NCI-H446 treated with DMSO at 0.1 percent for 48 hours (cell line): ENCODE results near the gene KLF7.
"Not testable (repeated sequence)": the region's sequence is repeated elsewhere in the genome, so short reads cannot be mapped to it uniquely, and the experiment has no call there.

Experiments used
- DNase-seq: peaks from one replicate; lab custom pipeline; 2025; lab: John Stamatoyannopoulos, UW

The KLF7 gene

DNA sequence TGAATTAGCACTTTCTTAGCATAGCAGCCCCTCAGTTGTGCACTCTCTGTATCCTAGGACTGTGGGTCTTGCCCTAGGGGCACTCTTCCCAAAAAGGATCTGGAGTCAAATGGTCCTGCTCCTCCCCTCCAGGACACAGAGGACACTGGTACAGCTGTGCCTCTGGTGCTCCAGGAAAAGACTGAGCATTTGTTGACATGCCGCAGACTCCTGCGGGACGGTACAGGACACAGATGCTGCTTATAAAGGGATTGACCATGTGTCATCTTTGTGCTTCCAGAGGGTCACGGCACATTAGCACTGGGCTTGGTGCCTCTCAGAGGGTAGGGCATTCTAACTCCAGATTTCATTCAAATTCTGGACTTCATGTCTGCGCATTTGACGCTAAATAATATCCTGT lies 110.5 kb downstream of the KLF7 start:
- no peak for DNase-seq

GRCh38 chr2:207054521-207054920 lies 111.2 kb downstream of the KLF7 start:
- no peak for DNase-seq

DNA sequence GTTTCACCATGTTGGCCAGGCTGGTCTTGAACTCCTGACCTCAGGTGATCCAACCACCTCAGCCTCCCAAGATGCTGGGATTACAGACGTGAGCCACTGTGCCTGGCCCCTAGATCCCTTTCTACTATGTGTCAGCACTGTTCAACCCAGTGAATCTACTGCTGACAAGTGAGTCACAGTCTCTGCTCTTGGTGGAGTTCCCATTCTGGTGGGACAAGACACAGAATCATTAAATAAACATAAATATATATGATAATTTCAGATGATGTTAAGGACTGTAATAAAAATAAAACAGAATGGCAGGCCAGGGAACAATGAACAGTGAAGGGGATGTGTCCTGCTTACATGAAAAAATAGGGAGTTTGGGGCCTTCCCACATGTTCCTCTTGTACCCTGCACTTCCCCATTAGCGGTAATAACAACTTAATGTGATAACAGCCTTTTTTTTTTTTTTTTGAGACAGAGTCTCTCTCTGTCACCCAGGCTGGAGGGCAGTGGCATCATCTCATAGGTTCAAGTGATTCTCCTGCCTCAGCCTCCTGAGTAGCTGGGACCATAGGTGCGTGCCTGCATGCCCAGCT lies 114.3 kb downstream of the KLF7 start:
- DNase-seq = no peak

DNA sequence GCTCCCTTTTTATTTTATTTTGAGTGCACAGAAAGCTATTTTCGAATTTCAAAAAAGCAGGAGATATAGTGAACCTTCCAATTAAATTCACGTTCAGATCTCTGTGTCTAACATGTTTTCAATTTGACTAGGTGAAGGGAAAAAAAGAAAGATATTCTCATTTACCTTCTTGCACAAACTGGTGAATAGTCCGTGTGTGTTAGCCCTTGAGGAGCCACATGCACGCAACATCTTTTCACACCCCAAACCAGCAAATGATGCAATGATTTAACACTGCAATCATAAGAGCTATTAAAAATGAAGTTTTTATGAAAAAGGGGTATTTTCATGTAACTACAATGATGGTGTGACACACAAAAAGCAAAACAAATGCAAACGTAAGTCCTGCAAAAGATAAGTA lies 116.6 kb downstream of the KLF7 start:
- DNase-seq = no peak

- DNase-seq = no peak
These were observed 117.3 kb downstream of the KLF7 start for GRCh38 chr2:207048416-207048815.

- no peak for DNase-seq
These were observed 119.0 kb downstream of the KLF7 start for GRCh38 chr2:207046724-207047123.

DNA sequence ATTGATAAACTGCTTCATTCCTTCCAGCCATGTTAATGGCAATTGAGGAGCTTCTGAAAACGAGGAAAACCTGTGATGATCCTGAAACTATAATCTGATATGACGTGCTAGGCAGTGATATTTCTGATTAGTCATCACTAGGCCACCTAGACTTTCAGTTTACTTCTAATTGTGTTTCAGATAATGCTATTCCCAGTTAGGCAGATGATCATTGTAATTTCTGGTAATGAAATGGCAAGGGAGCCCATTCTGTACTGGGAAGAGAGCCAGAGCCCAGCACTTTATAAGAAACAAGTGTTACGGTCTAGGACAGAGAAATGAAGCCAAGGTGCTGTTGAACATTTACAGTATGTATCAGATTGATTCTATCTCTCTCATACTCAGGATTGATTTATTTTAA lies 120.2 kb downstream of the KLF7 start:
- DNase-seq = no peak

DNA sequence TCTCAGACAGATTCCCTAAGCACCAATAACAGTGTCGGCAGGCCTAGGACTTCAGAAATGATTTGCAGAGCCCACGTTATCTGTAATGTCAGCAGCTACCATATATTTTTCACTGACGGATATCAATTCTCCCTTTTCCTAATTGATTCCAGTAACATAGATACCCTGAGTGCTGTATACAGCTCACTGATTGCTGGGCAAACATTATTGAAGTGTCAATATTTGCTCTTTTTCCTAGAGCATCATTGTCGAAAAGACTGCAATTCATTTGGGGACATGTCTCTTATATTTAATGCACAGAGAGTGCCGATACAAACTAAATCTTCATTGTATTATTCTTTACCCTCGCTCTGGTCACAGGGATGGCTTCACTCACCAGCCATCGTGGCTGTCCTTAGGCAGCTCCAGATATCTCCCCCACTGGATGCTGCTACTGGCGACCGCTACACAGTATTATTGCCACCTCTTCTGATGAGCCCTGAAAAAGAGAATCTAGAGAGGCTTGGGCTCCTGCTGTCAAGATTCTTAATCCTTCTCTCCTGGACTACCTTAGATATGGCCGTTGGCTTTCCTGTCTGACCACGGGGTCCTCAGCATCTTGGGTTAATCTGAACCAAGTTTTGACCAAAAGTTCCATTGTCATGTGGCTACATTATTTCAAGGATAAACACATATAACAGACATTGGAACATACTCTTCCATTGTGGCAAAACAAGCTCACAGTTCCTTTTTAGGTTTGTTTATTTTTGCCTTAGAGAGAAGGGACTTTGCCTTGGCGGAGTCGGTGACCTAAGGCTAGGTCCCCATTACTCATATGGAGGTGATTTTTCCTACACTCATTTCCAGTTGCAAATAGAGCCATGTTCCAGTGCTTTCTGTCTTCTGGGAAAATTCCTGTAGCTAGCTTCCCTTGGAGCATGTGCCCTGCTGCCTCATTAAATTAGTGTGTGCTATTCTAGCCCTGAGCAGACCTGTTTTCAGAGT lies 121.1 kb downstream of the KLF7 start:
- DNase-seq = no peak

DNA sequence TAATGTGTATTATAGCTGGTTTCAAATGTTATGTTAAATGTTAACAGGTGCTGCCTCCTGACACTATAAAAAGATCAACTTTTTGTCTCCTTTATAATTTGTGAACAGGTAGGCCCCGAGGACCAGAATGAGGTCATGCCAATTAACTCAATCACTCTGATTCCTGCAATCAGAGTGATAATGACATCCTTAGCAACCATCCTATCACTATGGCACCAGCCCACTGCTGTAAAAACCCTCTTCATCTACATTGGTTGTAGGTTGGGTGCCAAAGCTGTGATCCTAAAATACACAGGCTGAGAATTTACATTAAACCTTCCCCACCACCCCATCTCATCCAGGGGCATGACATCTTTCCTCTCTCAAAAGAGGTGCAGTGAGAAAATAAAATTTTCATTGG lies 122.9 kb downstream of the KLF7 start:
- no peak for DNase-seq

- no peak for DNase-seq
These were observed 123.8 kb downstream of the KLF7 start for GRCh38 chr2:207041786-207042554.

DNA sequence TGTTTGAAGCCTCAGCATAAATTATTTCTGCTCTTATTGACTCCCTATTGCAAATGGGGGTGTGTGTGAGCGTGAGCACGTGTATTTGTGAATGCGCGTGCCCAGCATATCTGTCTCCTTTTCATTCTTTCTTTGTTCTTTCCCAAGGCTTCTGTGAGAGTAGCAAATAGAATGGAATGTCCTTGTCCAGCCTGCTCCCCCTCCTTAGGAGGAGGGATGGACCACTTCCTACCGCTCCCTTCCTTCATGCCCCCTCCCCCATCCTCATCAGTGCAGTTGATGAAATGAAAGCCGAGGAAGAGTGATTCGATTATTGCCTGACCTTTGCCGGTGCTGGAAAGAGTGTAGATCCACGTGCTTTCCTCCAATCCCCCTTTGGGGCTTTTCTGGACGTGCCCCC lies 124.5 kb downstream of the KLF7 start:
- DNase-seq = no peak

- no peak for DNase-seq
These were observed 125.1 kb downstream of the KLF7 start for GRCh38 chr2:207040696-207041095.

GRCh38 chr2:207039225-207039624 lies 126.5 kb downstream of the KLF7 start:
- no peak for DNase-seq

DNA sequence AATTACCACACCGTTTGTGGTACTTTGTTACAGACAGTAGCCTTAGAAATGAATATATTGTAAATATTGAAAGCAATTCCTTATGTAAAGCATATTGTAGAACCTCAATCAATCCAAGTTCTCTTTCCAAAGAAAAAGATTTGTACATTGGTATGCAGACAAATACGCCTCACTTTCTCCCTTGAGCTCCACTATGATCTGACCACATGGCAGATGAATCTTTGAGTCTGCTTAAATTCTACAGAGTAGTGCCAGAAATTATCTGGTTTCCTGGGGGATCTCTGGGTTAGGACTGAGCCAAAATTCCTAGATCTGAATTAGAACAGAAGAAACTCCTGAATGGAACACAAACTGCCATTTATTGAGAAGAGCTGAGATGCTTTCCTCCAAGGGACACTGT lies 127.4 kb downstream of the KLF7 start:
- DNase-seq = no peak

DNA sequence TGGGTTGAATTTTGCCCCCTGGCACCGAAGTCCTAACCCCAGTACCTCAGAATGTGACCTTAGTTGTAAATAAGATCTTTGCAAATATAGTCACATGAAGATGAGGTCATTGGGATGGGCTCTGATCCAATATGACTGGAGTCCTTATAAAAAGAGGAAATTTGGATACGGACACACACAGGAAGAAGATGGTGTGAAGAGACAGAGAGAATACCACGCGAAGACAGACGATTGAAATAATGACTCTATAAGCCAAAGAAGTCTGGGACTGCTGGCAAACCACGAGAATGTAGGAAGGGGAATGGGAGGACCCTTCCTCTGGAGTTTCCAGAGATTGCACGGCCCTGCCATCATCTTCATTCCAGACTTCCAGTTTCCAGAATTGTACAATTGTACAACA lies 127.9 kb downstream of the KLF7 start:
- DNase-seq = no peak

DNA sequence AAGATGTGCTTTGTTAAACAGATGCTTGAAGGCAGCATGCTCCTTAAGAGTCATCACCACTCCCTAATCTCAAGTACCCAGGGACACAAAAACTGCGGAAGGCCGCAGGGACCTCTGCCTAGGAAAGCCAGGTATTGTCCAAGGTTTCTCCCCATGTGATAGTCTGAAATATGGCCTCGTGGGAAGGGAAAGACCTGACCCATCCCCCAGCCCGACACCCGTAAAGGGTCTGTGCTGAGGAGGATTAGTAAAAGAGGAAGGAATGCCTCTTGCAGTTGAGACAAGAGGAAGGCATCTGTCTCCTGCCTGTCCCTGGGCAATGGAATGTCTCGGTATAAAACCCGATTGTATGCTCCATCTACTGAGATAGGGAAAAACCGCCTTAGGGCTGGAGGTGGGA lies 128.7 kb downstream of the KLF7 start:
- DNase-seq = not testable (repeated sequence)

GRCh38 chr2:207035875-207036274 lies 129.9 kb downstream of the KLF7 start:
- DNase-seq = no peak

DNA sequence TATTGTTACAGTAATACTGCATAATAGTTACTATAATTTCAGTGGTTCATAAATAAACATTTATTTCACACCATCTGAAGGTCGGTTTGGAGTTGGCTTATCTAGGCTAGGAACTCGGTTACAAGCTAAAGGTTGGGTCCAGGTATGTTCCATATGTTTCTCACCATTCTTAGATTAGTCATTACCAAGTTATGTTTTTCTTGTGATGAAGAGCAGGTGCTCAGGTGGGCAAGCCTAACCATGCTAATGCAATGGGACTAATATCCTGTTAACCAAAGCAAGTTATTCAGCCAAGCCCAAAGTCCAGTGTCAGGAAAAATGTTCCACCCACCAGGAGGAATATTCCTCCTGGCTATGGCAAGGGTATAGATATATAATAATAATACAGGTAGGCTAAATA lies 133.3 kb downstream of the KLF7 start:
- DNase-seq = no peak
